ENCODE results near the gene PLA2G6.

Gene PLA2G6

DNA sequence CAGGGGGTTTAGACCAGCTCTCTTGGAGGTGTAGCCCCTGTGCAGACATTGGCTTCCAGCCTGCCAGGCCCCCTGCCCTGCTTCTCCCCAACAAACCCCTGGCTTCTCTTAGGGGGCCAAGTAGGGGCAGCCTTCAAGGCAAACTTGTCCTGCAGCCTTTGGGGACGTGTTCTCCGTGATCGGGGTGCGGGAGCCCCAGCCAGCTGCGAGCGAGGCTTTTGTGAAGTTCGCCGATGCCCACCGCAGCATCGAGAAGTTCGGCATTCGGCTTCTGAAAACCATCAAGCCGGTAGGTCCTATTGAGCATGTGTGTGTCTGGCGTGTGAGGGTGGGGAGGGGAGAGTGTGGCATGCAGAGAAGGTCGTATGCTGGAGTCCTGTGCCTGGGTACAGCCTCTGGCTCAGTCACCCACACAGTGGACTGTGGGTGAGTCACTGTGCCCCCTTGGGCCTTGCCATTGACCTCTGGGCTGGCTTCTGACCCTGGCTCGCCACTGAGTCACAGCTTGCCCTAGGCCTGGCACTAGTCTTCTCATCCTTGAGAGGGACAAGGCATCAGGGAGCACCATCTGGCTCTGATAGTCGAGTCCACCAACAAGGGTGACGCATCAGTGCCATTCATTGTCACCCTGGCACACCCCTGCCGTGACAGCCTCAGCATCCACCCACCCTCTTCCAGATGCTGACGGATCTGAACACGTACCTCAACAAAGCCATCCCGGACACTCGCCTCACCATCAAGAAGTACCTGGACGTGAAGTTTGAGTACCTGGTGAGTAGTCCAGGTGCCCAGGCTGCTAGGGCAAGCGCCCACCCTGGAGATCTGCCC is 109.1 kb downstream of the PLA2G6 start:
- H3K36me3 ChIP-seq (ENCODE audit: low read depth), result peaks cover 24% of the 10 kb centered on the region
- no peak overlapping the region for H3K4me3 ChIP-seq (ENCODE audit: severe bottlenecking)
- TF ChIP-seq, protein P1, sequence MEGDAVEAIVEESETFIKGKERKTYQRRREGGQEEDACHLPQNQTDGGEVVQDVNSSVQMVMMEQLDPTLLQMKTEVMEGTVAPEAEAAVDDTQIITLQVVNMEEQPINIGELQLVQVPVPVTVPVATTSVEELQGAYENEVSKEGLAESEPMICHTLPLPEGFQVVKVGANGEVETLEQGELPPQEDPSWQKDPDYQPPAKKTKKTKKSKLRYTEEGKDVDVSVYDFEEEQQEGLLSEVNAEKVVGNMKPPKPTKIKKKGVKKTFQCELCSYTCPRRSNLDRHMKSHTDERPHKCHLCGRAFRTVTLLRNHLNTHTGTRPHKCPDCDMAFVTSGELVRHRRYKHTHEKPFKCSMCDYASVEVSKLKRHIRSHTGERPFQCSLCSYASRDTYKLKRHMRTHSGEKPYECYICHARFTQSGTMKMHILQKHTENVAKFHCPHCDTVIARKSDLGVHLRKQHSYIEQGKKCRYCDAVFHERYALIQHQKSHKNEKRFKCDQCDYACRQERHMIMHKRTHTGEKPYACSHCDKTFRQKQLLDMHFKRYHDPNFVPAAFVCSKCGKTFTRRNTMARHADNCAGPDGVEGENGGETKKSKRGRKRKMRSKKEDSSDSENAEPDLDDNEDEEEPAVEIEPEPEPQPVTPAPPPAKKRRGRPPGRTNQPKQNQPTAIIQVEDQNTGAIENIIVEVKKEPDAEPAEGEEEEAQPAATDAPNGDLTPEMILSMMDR (IDR thresholded peaks at IDR 0.05; ENCODE audit: poor library complexity, severe bottlenecking), result no peak
- H3K27ac ChIP-seq (ENCODE audit: poor library complexity, severe bottlenecking), result no peak overlapping the region
- DNase-seq (ENCODE audit: low spot score), result no peak
- H3K4me1 ChIP-seq (ENCODE audit: insufficient read depth, poor library complexity, severe bottlenecking), result no peaks in the 10 kb centered on the region
- H3K27me3 ChIP-seq (ENCODE audit: insufficient read depth, poor library complexity, severe bottlenecking), result no peaks in the 10 kb centered on the region
- H3K9me3 ChIP-seq (ENCODE audit: severe bottlenecking), result no peaks in the 10 kb centered on the region
- no peak for ATAC-seq (ENCODE audit: low read depth)

- no peaks in the 10 kb centered on the region for H3K9me3 ChIP-seq (ENCODE audit: severe bottlenecking)
- H3K27me3 ChIP-seq (ENCODE audit: insufficient read depth, poor library complexity, severe bottlenecking), result no peaks in the 10 kb centered on the region
- DNase-seq (ENCODE audit: low spot score) (no peak), ATAC-seq (ENCODE audit: low read depth) (no peak)
- no peak overlapping the region for H3K4me3 ChIP-seq (ENCODE audit: severe bottlenecking)
- no peaks in the 10 kb centered on the region for H3K4me1 ChIP-seq (ENCODE audit: insufficient read depth, poor library complexity, severe bottlenecking)
- H3K36me3 ChIP-seq (ENCODE audit: low read depth), result peaks cover 27% of the 10 kb centered on the region
- TF ChIP-seq, protein P1 (IDR thresholded peaks at IDR 0.05; ENCODE audit: poor library complexity, severe bottlenecking), result no peak
- H3K27ac ChIP-seq (ENCODE audit: poor library complexity, severe bottlenecking), result no peak overlapping the region
These were observed 110.0 kb downstream of the PLA2G6 start for GRCh38 chr22:38071421-38072321.

DNA sequence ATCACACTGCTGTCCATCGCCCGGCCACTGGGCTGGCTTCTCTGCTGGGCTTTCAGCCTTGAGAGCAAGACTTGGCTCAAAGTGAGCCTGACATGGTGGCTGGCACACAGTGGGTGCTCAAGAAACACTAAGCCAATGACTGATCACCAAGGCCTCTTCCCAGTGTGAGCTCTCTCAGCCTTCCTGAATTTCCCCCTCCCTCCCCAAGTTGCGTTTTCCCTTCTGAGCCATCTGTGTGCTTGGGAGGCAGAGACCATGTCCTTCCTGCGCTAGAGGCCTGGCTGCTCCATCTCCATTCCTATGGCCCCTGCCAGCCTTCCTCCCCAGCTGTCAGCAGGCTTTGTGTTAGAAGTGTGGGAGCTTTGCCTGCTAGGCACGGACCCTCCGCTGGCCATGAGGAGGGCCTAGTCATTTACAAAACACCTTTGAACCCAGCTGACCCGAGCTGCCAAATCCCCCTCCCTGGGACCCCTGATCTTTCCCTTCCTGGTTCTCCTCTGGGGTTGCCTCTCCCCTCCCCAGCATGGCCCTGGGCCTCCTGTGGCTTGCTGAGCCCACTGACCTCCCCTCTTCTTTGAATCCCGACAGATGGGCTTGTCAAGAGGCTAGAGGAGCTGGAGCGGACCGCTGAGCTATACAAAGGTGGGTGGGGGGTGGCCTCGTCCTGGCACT is 111.2 kb downstream of the PLA2G6 start:
- H3K4me3 ChIP-seq (ENCODE audit: severe bottlenecking), result no peak overlapping the region
- H3K27ac ChIP-seq (ENCODE audit: poor library complexity, severe bottlenecking), result no peak overlapping the region
- ATAC-seq (ENCODE audit: low read depth) (no peak), DNase-seq (ENCODE audit: low spot score) (no peak)
- TF ChIP-seq, protein P1 (IDR thresholded peaks at IDR 0.05; ENCODE audit: poor library complexity, severe bottlenecking), result no peak
- H3K4me1 ChIP-seq (ENCODE audit: insufficient read depth, poor library complexity, severe bottlenecking), result no peaks in the 10 kb centered on the region
- no peaks in the 10 kb centered on the region for H3K9me3 ChIP-seq (ENCODE audit: severe bottlenecking)
- peaks cover 34% of the 10 kb centered on the region for H3K36me3 ChIP-seq (ENCODE audit: low read depth)
- H3K27me3 ChIP-seq (ENCODE audit: insufficient read depth, poor library complexity, severe bottlenecking), result no peaks in the 10 kb centered on the region

- H3K36me3 ChIP-seq (ENCODE audit: low read depth), result peaks cover 38% of the 10 kb centered on the region
- no peaks in the 10 kb centered on the region for H3K9me3 ChIP-seq (ENCODE audit: severe bottlenecking)
- DNase-seq (ENCODE audit: low spot score), result no peak
- no peaks in the 10 kb centered on the region for H3K4me1 ChIP-seq (ENCODE audit: insufficient read depth, poor library complexity, severe bottlenecking)
- no peak for ATAC-seq (ENCODE audit: low read depth)
- no peak overlapping the region for H3K27ac ChIP-seq (ENCODE audit: poor library complexity, severe bottlenecking)
- no peaks in the 10 kb centered on the region for H3K27me3 ChIP-seq (ENCODE audit: insufficient read depth, poor library complexity, severe bottlenecking)
- TF ChIP-seq, protein P1 (IDR thresholded peaks at IDR 0.05; ENCODE audit: poor library complexity, severe bottlenecking), result peak; percentile 27
- H3K4me3 ChIP-seq (ENCODE audit: severe bottlenecking), result no peak overlapping the region
These were observed 112.0 kb downstream of the PLA2G6 start for GRCh38 chr22:38069372-38070249.
